ENCODE measurements around the gene TRMT5. TPM values are rescaled to one million over a fixed set of nuclear protein-coding genes. Genes with fewer than 3 reads are reported as not detected.

TRMT5 gene
- total and polyA plus RNA-seq, 2 donors, result 6.3 to 9.1 TPM

DNA sequence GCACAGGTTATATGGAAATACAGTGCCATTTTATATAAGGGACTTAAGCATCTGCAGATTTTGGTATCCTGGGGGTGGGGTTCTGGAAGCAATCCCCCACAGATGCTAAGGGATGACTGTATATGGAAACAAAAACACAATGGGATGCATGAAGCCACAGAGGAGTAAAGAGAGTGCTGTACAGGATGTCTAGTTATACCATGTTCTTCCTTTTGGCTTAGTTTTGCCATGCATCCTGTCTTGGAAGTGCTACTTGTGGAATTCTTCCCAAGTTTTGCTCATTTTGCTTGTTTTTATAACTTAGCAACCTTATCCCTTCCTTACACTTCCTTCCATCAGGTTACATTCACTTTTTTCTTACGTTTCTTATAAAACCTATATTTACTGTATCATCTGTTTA, 55.6 kb downstream of the TRMT5 start:
- Histone ChIP-seq H3K36me3 (ENCODE audit: control insufficient read depth in 2 of 2, insufficient read depth in 2 of 2, low read length in 1 of 2) (no peaks in the 10 kb centered on the region), H3K27me3 (ENCODE audit: control insufficient read depth in 2 of 2, insufficient read depth in 1 of 2, low read length in 1 of 2) (no peaks in the 10 kb centered on the region), H3K4me1 (ENCODE audit: control insufficient read depth in 2 of 2, insufficient read depth in 2 of 2, low read length in 2 of 2) (no peaks in the 10 kb centered on the region), H3K9me3 (ENCODE audit: control insufficient read depth in 2 of 2, insufficient read depth in 1 of 2, low read length in 1 of 2) (no peaks in the 10 kb centered on the region), H3K4me3 (ENCODE audit: low read length in 2 of 2) (no peak overlapping the region), H3K27ac (ENCODE audit: low read depth in 1 of 2, low read length in 1 of 2) (no peak overlapping the region)
- WGBS, result 100% methylated on average over 1 of the region's 1 CpG
- DNase-seq (ENCODE audit: low read depth in 6 of 9, low spot score in 9 of 9), result no peak

GRCh38 chr14:60922050-60922449, 58.8 kb downstream of the TRMT5 start:
- no peak overlapping the region for H3K4me3 ChIP-seq (ENCODE audit: low read length in 2 of 2)
- no peak overlapping the region for H3K27ac ChIP-seq (ENCODE audit: low read depth in 1 of 2, low read length in 1 of 2)
- H3K9me3 ChIP-seq (ENCODE audit: control insufficient read depth in 2 of 2, insufficient read depth in 1 of 2, low read length in 1 of 2), result no peaks in the 10 kb centered on the region
- no peaks in the 10 kb centered on the region for H3K4me1 ChIP-seq (ENCODE audit: control insufficient read depth in 2 of 2, insufficient read depth in 2 of 2, low read length in 2 of 2)
- no peaks in the 10 kb centered on the region for H3K36me3 ChIP-seq (ENCODE audit: control insufficient read depth in 2 of 2, insufficient read depth in 2 of 2, low read length in 1 of 2)
- DNase-seq (ENCODE audit: low read depth in 6 of 9, low spot score in 9 of 9), result no peak
- H3K27me3 ChIP-seq (ENCODE audit: control insufficient read depth in 2 of 2, insufficient read depth in 1 of 2, low read length in 1 of 2), result no peaks in the 10 kb centered on the region
- WGBS, result 98% methylated on average over 2 of the region's 2 CpGs

Other genes with a start within 250 kb of the TRMT5 start
- 64.0 TPM for gene MNAT1, start 246.3 kb downstream of the TRMT5 start, total RNA-seq
- gene MNAT1, start 246.3 kb downstream of the TRMT5 start, polyA plus RNA-seq, result 35.6 TPM
- gene SLC38A6, start 166 bp upstream of the TRMT5 start, total RNA-seq, result 10.1 TPM
- gene SLC38A6, start 166 bp upstream of the TRMT5 start, polyA plus RNA-seq, result 27.0 TPM